ENCODE measurements around the gene SIGLEC11.
"Not testable (repeated sequence)": the region's sequence is repeated elsewhere in the genome, so short reads cannot be mapped to it uniquely, and the experiment has no call there.

The SIGLEC11 gene

GRCh38 chr19:49960980-49961379 lies at the start of gene SIGLEC11:
Gene SIGLEC11 (minus strand): TSS chr19:49961172. CDS start chr19:49961081, 91 bp downstream.
- not testable (repeated sequence) for H2AFZ ChIP-seq (ENCODE audit: low read depth, low read length, severe bottlenecking); H3K9ac ChIP-seq (ENCODE audit: low read length); H3K27me3 ChIP-seq (ENCODE audit: low read length); H4K20me1 ChIP-seq (ENCODE audit: low read depth, low read length); H3K4me3 ChIP-seq (ENCODE audit: insufficient read depth, low read length, poor library complexity, severe bottlenecking); H3K9me3 ChIP-seq (ENCODE audit: insufficient read depth, low read length); H3F3A ChIP-seq (ENCODE audit: insufficient read depth); H3K79me2 ChIP-seq (ENCODE audit: insufficient read depth, low read length); H3K4me2 ChIP-seq (ENCODE audit: low read depth, low read length, poor library complexity, severe bottlenecking); H3K36me3 ChIP-seq (ENCODE audit: low read length); H3K27ac ChIP-seq (ENCODE audit: low read depth, low read length); H3K9me2 ChIP-seq (replicated peaks; ENCODE audit: insufficient read depth, low read length)

- Histone ChIP-seq H2AFZ (ENCODE audit: low read depth, low read length, severe bottlenecking) (no peak overlapping the region), H3K79me2 (ENCODE audit: insufficient read depth, low read length) (no peaks in the 10 kb centered on the region), H3K9ac (ENCODE audit: low read length) (no peak overlapping the region), H3K4me2 (ENCODE audit: low read depth, low read length, poor library complexity, severe bottlenecking) (no peak overlapping the region), H3K36me3 (ENCODE audit: low read length) (no peaks in the 10 kb centered on the region), H3K9me3 (ENCODE audit: insufficient read depth, low read length) (no peaks in the 10 kb centered on the region), H3K27me3 (ENCODE audit: low read length) (no peaks in the 10 kb centered on the region), H3K9me2 (replicated peaks; ENCODE audit: insufficient read depth, low read length) (no peaks in the 10 kb centered on the region), H3K27ac (ENCODE audit: low read depth, low read length) (no peak overlapping the region), H3K4me3 (ENCODE audit: insufficient read depth, low read length, poor library complexity, severe bottlenecking) (no peak overlapping the region), H4K20me1 (ENCODE audit: low read depth, low read length) (no peaks in the 10 kb centered on the region), H3F3A (ENCODE audit: insufficient read depth) (no peaks in the 10 kb centered on the region)
- TF ChIP-seq EZH2phosphoT487 (conservative IDR thresholded peaks at IDR 0.05; ENCODE audit: low read length), result no peak
- TF ChIP-seq CTCF (IDR thresholded peaks at IDR 0.05; ENCODE audit: insufficient read depth, low read length, poor library complexity, severe bottlenecking), result no peak
Measured at GRCh38 chr19:50008532-50008931, 47.6 kb upstream of the SIGLEC11 start.

GRCh38 chr19:50007947-50008346 lies 47.0 kb upstream of the SIGLEC11 start:
- H3K4me3 ChIP-seq (ENCODE audit: insufficient read depth, low read length, poor library complexity, severe bottlenecking), result no peak overlapping the region
- H3F3A ChIP-seq (ENCODE audit: insufficient read depth), result no peaks in the 10 kb centered on the region
- H3K9me3 ChIP-seq (ENCODE audit: insufficient read depth, low read length), result no peaks in the 10 kb centered on the region
- no peaks in the 10 kb centered on the region for H3K79me2 ChIP-seq (ENCODE audit: insufficient read depth, low read length)
- no peaks in the 10 kb centered on the region for H3K36me3 ChIP-seq (ENCODE audit: low read length)
- H3K9me2 ChIP-seq (replicated peaks; ENCODE audit: insufficient read depth, low read length), result no peaks in the 10 kb centered on the region
- H4K20me1 ChIP-seq (ENCODE audit: low read depth, low read length), result no peaks in the 10 kb centered on the region
- no peak overlapping the region for H3K4me2 ChIP-seq (ENCODE audit: low read depth, low read length, poor library complexity, severe bottlenecking)
- H2AFZ ChIP-seq (ENCODE audit: low read depth, low read length, severe bottlenecking), result no peak overlapping the region
- no peak overlapping the region for H3K9ac ChIP-seq (ENCODE audit: low read length)
- H3K27ac ChIP-seq (ENCODE audit: low read depth, low read length), result no peak overlapping the region
- TF ChIP-seq CTCF (IDR thresholded peaks at IDR 0.05; ENCODE audit: insufficient read depth, low read length, poor library complexity, severe bottlenecking), result no peak
- no peaks in the 10 kb centered on the region for H3K27me3 ChIP-seq (ENCODE audit: low read length)

GRCh38 chr19:50007170-50007569 lies 46.2 kb upstream of the SIGLEC11 start:
- Histone ChIP-seq H3K36me3 (ENCODE audit: low read length) (no peaks in the 10 kb centered on the region), H3K27me3 (ENCODE audit: low read length) (no peaks in the 10 kb centered on the region), H3F3A (ENCODE audit: insufficient read depth) (no peaks in the 10 kb centered on the region)

More at GRCh38 chr19:50007170-50007569, 46.2 kb upstream of the SIGLEC11 start:
- no peaks in the 10 kb centered on the region for H4K20me1 ChIP-seq (ENCODE audit: low read depth, low read length)
- H3K79me2 ChIP-seq (ENCODE audit: insufficient read depth, low read length), result no peaks in the 10 kb centered on the region
- no peak overlapping the region for H2AFZ ChIP-seq (ENCODE audit: low read depth, low read length, severe bottlenecking)
- H3K4me2 ChIP-seq (ENCODE audit: low read depth, low read length, poor library complexity, severe bottlenecking), result no peak overlapping the region
- TF ChIP-seq EZH2phosphoT487 (conservative IDR thresholded peaks at IDR 0.05; ENCODE audit: low read length) (no peak), CTCF (IDR thresholded peaks at IDR 0.05; ENCODE audit: insufficient read depth, low read length, poor library complexity, severe bottlenecking) (no peak)
- H3K4me3 ChIP-seq (ENCODE audit: insufficient read depth, low read length, poor library complexity, severe bottlenecking), result no peak overlapping the region
- H3K9me3 ChIP-seq (ENCODE audit: insufficient read depth, low read length), result no peaks in the 10 kb centered on the region
- no peak overlapping the region for H3K9ac ChIP-seq (ENCODE audit: low read length)
- no peaks in the 10 kb centered on the region for H3K9me2 ChIP-seq (replicated peaks; ENCODE audit: insufficient read depth, low read length)
- no peak overlapping the region for H3K27ac ChIP-seq (ENCODE audit: low read depth, low read length)

Data from SU-DHL-6 (cell line).